HEK293T (cell line): ENCODE data around the gene CD14.
"Not testable (repeated sequence)": the region's sequence is repeated elsewhere in the genome, so short reads cannot be mapped to it uniquely, and the experiment has no call there.

Experiments used
- CTCF ChIA-PET: fragments of 350-600 bp; formaldehyde crosslinking; extraction: SDS; loops from one replicate; lab custom pipeline; 2021; ENCODE audit warnings: antibody characterized with exemption, inconsistent platforms; lab: Yijun Ruan, JAX
- POLR2A ChIA-PET: fragments of 350-600 bp; formaldehyde crosslinking; extraction: SDS; loops from one replicate; lab custom pipeline; 2020; ENCODE audit warnings: antibody characterized with exemption, inconsistent platforms; lab: Yijun Ruan, JAX
- DNase-seq: peaks from one replicate; pipeline ENCODE4 v3.0.0; 2012; ENCODE audit warnings: mixed read lengths; ENCODE audit errors: extremely low spot score
- ARNT ChIP-seq: fragments of 450-650 bp; IDR thresholded peaks from 2 replicates; pipeline ENCODE4 v1.6.1; 2017; ENCODE audit warnings: mild to moderate bottlenecking
- BHLHE40 ChIP-seq: fragments of 450-650 bp; IDR thresholded peaks from 2 replicates; pipeline ENCODE4 v1.6.1; 2016; ENCODE audit warnings: mild to moderate bottlenecking, moderate library complexity, borderline replicate concordance
- CTBP1 ChIP-seq: fragments of 450-650 bp; IDR thresholded peaks from 2 replicates; pipeline ENCODE4 v1.6.1; 2016; ENCODE audit warnings: borderline replicate concordance
- ELF4 ChIP-seq: fragments of 450-650 bp; IDR thresholded peaks from 2 replicates; pipeline ENCODE4 v1.6.1; 2017; ENCODE audit warnings: antibody characterized with exemption
- FOXA1 ChIP-seq: fragments of 450-650 bp; IDR thresholded peaks from 2 replicates; pipeline ENCODE4 v1.6.1; 2016; ENCODE audit warnings: mild to moderate bottlenecking
- FOXK2 ChIP-seq: fragments of 450-650 bp; IDR thresholded peaks from 2 replicates; pipeline ENCODE4 v1.6.1; 2016; ENCODE audit warnings: mild to moderate bottlenecking
- FOXM1 ChIP-seq: fragments of 450-650 bp; IDR thresholded peaks from 2 replicates; pipeline ENCODE4 v1.6.1; 2017; ENCODE audit warnings: mild to moderate bottlenecking, borderline replicate concordance
- HDGF ChIP-seq: fragments of 450-650 bp; IDR thresholded peaks from 2 replicates; pipeline ENCODE4 v1.6.1; 2017; ENCODE audit warnings: antibody characterized with exemption, borderline replicate concordance
- L3MBTL2 ChIP-seq: fragments of 450-650 bp; conservative IDR thresholded peaks from 2 replicates; pipeline ENCODE4 v1.6.1; 2016; ENCODE audit warnings: mild to moderate bottlenecking
- LEF1 ChIP-seq: fragments of 450-650 bp; IDR thresholded peaks from 2 replicates; pipeline ENCODE4 v1.6.1; 2017; ENCODE audit warnings: mild to moderate bottlenecking, borderline replicate concordance
- NFRKB ChIP-seq: fragments of 450-650 bp; IDR thresholded peaks from 2 replicates; pipeline ENCODE4 v1.6.1; 2016; ENCODE audit warnings: mild to moderate bottlenecking, moderate library complexity
- PKNOX1 ChIP-seq: fragments of 450-650 bp; IDR thresholded peaks from 2 replicates; pipeline ENCODE4 v1.6.1; 2016
- SP1 ChIP-seq: fragments of 450-650 bp; IDR thresholded peaks from 2 replicates; pipeline ENCODE4 v1.6.1; 2017
- SUZ12 ChIP-seq: fragments of 450-650 bp; IDR thresholded peaks from 2 replicates; pipeline ENCODE4 v1.6.1; 2016; ENCODE audit warnings: mild to moderate bottlenecking
- TARDBP ChIP-seq: fragments of 450-650 bp; IDR thresholded peaks from 2 replicates; pipeline ENCODE4 v1.6.1; 2016
- ZNF384 ChIP-seq: fragments of 450-650 bp; IDR thresholded peaks from 2 replicates; pipeline ENCODE4 v1.6.1; 2016

The CD14 gene

GRCh38 chr5:140672455-140673186, 39.6 kb upstream of the CD14 start:
- TF ChIP-seq HDGF (no peak), TARDBP (no peak), ZNF384 (no peak), ELF4 (no peak), PKNOX1 (no peak), LEF1 (no peak), ARNT (no peak), FOXA1 (no peak), BHLHE40 (no peak), SUZ12 (no peak), L3MBTL2 (no peak), NFRKB (no peak), FOXM1 (no peak), CTBP1 (no peak)
- CTCF ChIA-PET = no interaction called here
- POLR2A ChIA-PET = interaction anchor here (1.1 to 1.5 kb wide), 2 partner anchors 18 to 47 kb away, joined by 3 to 6 read pairs; partner anchors contain the start of genes HARS1 and HARS2
- DNase-seq = no peak

- ChIA-PET CTCF (no interaction called here), POLR2A (interaction anchor here (1.1 kb wide), 1 partner anchor 48 kb away, joined by 3 read pairs; no protein-coding TSS in a partner anchor)
- DNase-seq = no peak
- TF ChIP-seq FOXK2 (no peak), SP1 (no peak), NFRKB (no peak), L3MBTL2 (no peak), LEF1 (no peak), PKNOX1 (no peak), ELF4 (no peak), HDGF (no peak), BHLHE40 (no peak), SUZ12 (no peak), TARDBP (no peak), ARNT (no peak), FOXA1 (no peak), FOXM1 (no peak), CTBP1 (no peak)
Measured at GRCh38 chr5:140671472-140672125, 38.6 kb upstream of the CD14 start.

GRCh38 chr5:140671035-140671434, 38.1 kb upstream of the CD14 start:
- POLR2A ChIA-PET, CTCF ChIA-PET, DNase-seq: not testable (repeated sequence)

GRCh38 chr5:140664359-140665119, 31.6 kb upstream of the CD14 start, which contains the start of gene WDR55:
TSS of gene WDR55 (plus strand) at chr5:140664904. CDS start at chr5:140664913, 9 bp downstream.
- TF ChIP-seq ELF4 (peak; percentile 76), CTBP1 (no peak), TARDBP (no peak), L3MBTL2 (peak; percentile 27; the same call in 1 of the 2 replicates), SP1 (no peak), PKNOX1 (peak; percentile 82)
- DNase-seq = peak; percentile 94
- ChIA-PET POLR2A (interaction anchor here (1.3 to 4.8 kb wide), 4 partner anchors 10 to 107 kb away, joined by 3 to 46 read pairs (median 10); partner anchors contain the start of genes HARS1, HARS2, IK and NDUFA2), CTCF (no interaction called here)

- ChIA-PET CTCF (no interaction called here), POLR2A (interaction anchor here (1.3 to 4.8 kb wide), 3 partner anchors 11 to 27 kb away, joined by 8 to 46 read pairs (median 13); partner anchors contain the start of genes HARS1, HARS2, IK and NDUFA2)
- DNase-seq = no peak
- TF ChIP-seq L3MBTL2 = peak; percentile 38; the same call in 1 of the 2 replicates
- no peak for TF ChIP-seq BHLHE40
- TF ChIP-seq PKNOX1 = no peak
Measured at GRCh38 chr5:140664030-140664358, 31.0 kb upstream of the CD14 start.

- POLR2A ChIA-PET = interaction anchor here (1.4 kb wide), 1 partner anchor 13 kb away, joined by 3 read pairs; the partner anchor contains the start of genes IK and NDUFA2
- CTCF ChIA-PET, DNase-seq: not testable (repeated sequence)
Measured at GRCh38 chr5:140660371-140660770, 27.4 kb upstream of the CD14 start.
